Sigmoid colon (tissue), 4 donors: Measurements from ENCODE around the gene FAH.

Experiments used
- CTCF ChIP-seq, 4 experiments: fragments of 450-650 bp in 3 of 4; fragments of 200-600 bp in 1 of 4; IDR thresholded peaks; one replicate each; pipeline ENCODE4 v1.5.1; 2016 to 2019; ENCODE audit warnings: antibody characterized with exemption in 4 of 4, mild to moderate bottlenecking in 3 of 4, moderate library complexity in 2 of 4
- EP300 ChIP-seq, 4 donors: sonication (generic); formaldehyde crosslinking; IDR thresholded peaks; one replicate each; pipeline ENCODE4 v1.6.1; 2017; ENCODE audit warnings: antibody characterized with exemption in 4 of 4
- POLR2A ChIP-seq, 2 donors: fragments of 450-650 bp; IDR thresholded peaks; one replicate each; pipeline ENCODE4 v1.6.1; 2016; ENCODE audit warnings: antibody characterized with exemption in 2 of 2, mild to moderate bottlenecking in 2 of 2, moderate library complexity in 2 of 2
- POLR2AphosphoS5 ChIP-seq, 4 donors: sonication (generic); formaldehyde crosslinking; IDR thresholded peaks; one replicate each; pipeline ENCODE4 v1.6.1; 2017; ENCODE audit warnings: antibody characterized with exemption in 4 of 4

- no peak for TF ChIP-seq CTCF (IDR thresholded peaks at IDR 0.05)
- no peak for TF ChIP-seq POLR2A (IDR thresholded peaks at IDR 0.05)
- TF ChIP-seq EP300 (IDR thresholded peaks at IDR 0.05), result no peak
- TF ChIP-seq POLR2AphosphoS5 (IDR thresholded peaks at IDR 0.05), result no peak
Measured at GRCh38 chr15:80118956-80119355, 33.8 kb upstream of the FAH start.
